Measurements from ENCODE around the gene RASSF5.

Gene RASSF5

GRCh38 chr1:206495011-206495461 is 12.3 kb upstream of the RASSF5 start:
- peaks cover 0 to 24% (median 0%) of the 10 kb centered on the region in 3 donors for H3K36me3 ChIP-seq
- DNase-seq: no peak
- H3K9me3 ChIP-seq: no peaks in the 10 kb centered on the region
- peak overlapping the region; percentile 63 to 71 for H3K27ac ChIP-seq
- no peak overlapping the region for H3K4me3 ChIP-seq
- no peak for TF ChIP-seq CTCF (IDR thresholded peaks at IDR 0.05)
- no peaks in the 10 kb centered on the region for H3K27me3 ChIP-seq
- peaks cover 0 to 36% (median 30%) of the 10 kb centered on the region in 4 donors for H3K4me1 ChIP-seq
- intact Hi-C loops (cut with DNase I; ENCODE audit: low total_unique reads): no loop called here

GRCh38 chr1:206495493-206496046 is 11.8 kb upstream of the RASSF5 start:
- H3K4me3 ChIP-seq: no peak overlapping the region
- intact Hi-C loops (cut with DNase I; ENCODE audit: low total_unique reads): no loop called here
- H3K9me3 ChIP-seq: no peaks in the 10 kb centered on the region
- peaks cover 0 to 38% (median 26%) of the 10 kb centered on the region in 4 donors for H3K4me1 ChIP-seq
- no peak for DNase-seq
- peak overlapping the region; percentile 63 to 71 for H3K27ac ChIP-seq
- no peak for TF ChIP-seq CTCF (IDR thresholded peaks at IDR 0.05)
- no peaks in the 10 kb centered on the region for H3K27me3 ChIP-seq
- H3K36me3 ChIP-seq: peaks cover 0 to 24% (median 0%) of the 10 kb centered on the region in 3 donors

- TF ChIP-seq CTCF (IDR thresholded peaks at IDR 0.05): no peak
- no peaks in the 10 kb centered on the region for H3K9me3 ChIP-seq
- no peak for DNase-seq
- H3K4me3 ChIP-seq: no peak overlapping the region
- H3K36me3 ChIP-seq: peaks cover 0 to 24% (median 0%) of the 10 kb centered on the region in 3 donors
- H3K27ac ChIP-seq: peak overlapping the region; percentile 63 to 71
- no peaks in the 10 kb centered on the region for H3K27me3 ChIP-seq
- H3K4me1 ChIP-seq: peaks cover 0 to 44% (median 32%) of the 10 kb centered on the region in 4 donors
- intact Hi-C loops (cut with DNase I; ENCODE audit: low total_unique reads): no loop called here
Measured at GRCh38 chr1:206496131-206496793, 11.1 kb upstream of the RASSF5 start.

GRCh38 chr1:206497363-206497762 is 10.0 kb upstream of the RASSF5 start:
- intact Hi-C loops (cut with DNase I; ENCODE audit: low total_unique reads): no loop called here
- Histone ChIP-seq H3K4me3 (no peak overlapping the region), H3K27ac (peak overlapping the region; percentile 23 to 63), H3K4me1 (peaks cover 0 to 55% (median 41%) of the 10 kb centered on the region in 4 donors), H3K9me3 (no peaks in the 10 kb centered on the region), H3K36me3 (peaks cover 0 to 18% (median 0%) of the 10 kb centered on the region in 3 donors), H3K27me3 (no peaks in the 10 kb centered on the region)
- no peak for TF ChIP-seq CTCF (IDR thresholded peaks at IDR 0.05)
- DNase-seq: no peak

- DNase-seq: no peak
- H3K27me3 ChIP-seq: no peaks in the 10 kb centered on the region
- no peak overlapping the region for H3K4me3 ChIP-seq
- peaks cover 0 to 14% (median 0%) of the 10 kb centered on the region in 3 donors for H3K36me3 ChIP-seq
- intact Hi-C loops (cut with DNase I; ENCODE audit: low total_unique reads): no loop called here
- H3K27ac ChIP-seq: peak overlapping the region in 1 of 2 donors; percentile 23
- peaks cover 0 to 60% (median 43%) of the 10 kb centered on the region in 4 donors for H3K4me1 ChIP-seq
- H3K9me3 ChIP-seq: no peaks in the 10 kb centered on the region
- no peak for TF ChIP-seq CTCF (IDR thresholded peaks at IDR 0.05)
Measured at GRCh38 chr1:206497774-206498173, 9.6 kb upstream of the RASSF5 start.
